Measurements from ENCODE around the gene CHAF1A.

GRCh38 chr19:4360641-4361151, 41.7 kb upstream of the CHAF1A start:
- TF ChIP-seq CTCF (IDR thresholded peaks at IDR 0.05) (no peak), ZFX (IDR thresholded peaks at IDR 0.05; ENCODE audit: borderline replicate concordance) (no peak)

All from 22Rv1 (cell line).